Naive thymus-derived CD4-positive, alpha-beta T cell (primary cell): Measurements from ENCODE around the gene ZNF687. TPM values are rescaled to one million over a fixed set of nuclear protein-coding genes. Genes with fewer than 3 reads are reported as not detected.
"Not testable (repeated sequence)": the region's sequence is repeated elsewhere in the genome, so short reads cannot be mapped to it uniquely, and the experiment has no call there.

Experiments
- ATAC-seq: fragments of 150-1000 bp; cut with Tn5 transposase; 2 replicates; pipeline ENCODE4 v1.10.0; 2021; ENCODE audit warnings: mild to moderate bottlenecking, moderate library complexity
- CTCF ChIA-PET: fragments of 350-600 bp; sonication (Branson Sonifier 250); formaldehyde crosslinking; loops from one replicate; lab custom pipeline; 2021; ENCODE audit warnings: antibody characterized with exemption; lab: Charles Lee
- POLR2A ChIA-PET: fragments of 350-600 bp; sonication (Branson Sonifier 250); formaldehyde crosslinking; loops from one replicate; lab custom pipeline; 2021; ENCODE audit warnings: antibody characterized with exemption, inconsistent platforms; lab: Charles Lee
- DNase-seq, 9 donors: peaks; one replicate each; pipeline versions ENCODE4 v3.0.0 to v3.0.0-alpha.2; 2020 to 2022; ENCODE audit warnings: mixed read lengths in 1 of 9
- H3K27ac ChIP-seq: one replicate; pipeline ENCODE4 v1.7.0; 2013; ENCODE audit warnings: mild to moderate bottlenecking, low read depth, low read length, moderate library complexity
- H3K27me3 ChIP-seq, 2 donors: one replicate each; pipeline ENCODE4 v1.7.0; 2013; ENCODE audit warnings: low read length in 2 of 2, mild to moderate bottlenecking in 2 of 2, moderate library complexity in 2 of 2; ENCODE audit not compliant: control insufficient read depth in 2 of 2, insufficient read depth in 2 of 2
- H3K36me3 ChIP-seq, 3 experiments: 1 replicate in 2 of 3; 2 replicates in 1 of 3; pipeline ENCODE4 v1.7.0; 2013; ENCODE audit warnings: low read length in 3 of 3, mild to moderate bottlenecking in 3 of 3, moderate library complexity in 1 of 3; ENCODE audit not compliant: insufficient read depth in 3 of 3, control insufficient read depth in 2 of 3
- H3K4me1 ChIP-seq, 2 donors: one replicate each; pipeline ENCODE4 v1.7.0; 2013; ENCODE audit warnings: low read length in 2 of 2, mild to moderate bottlenecking in 2 of 2, moderate library complexity in 1 of 2; ENCODE audit not compliant: control insufficient read depth in 2 of 2, insufficient read depth in 2 of 2
- H3K4me3 ChIP-seq: 2 replicates; pipeline ENCODE4 v1.7.0; 2013; ENCODE audit warnings: mild to moderate bottlenecking, low read length
- H3K9me3 ChIP-seq, 3 experiments: 1 replicate in 2 of 3; 2 replicates in 1 of 3; pipeline ENCODE4 v1.7.0; 2013; ENCODE audit warnings: low read length in 3 of 3; ENCODE audit not compliant: control insufficient read depth in 2 of 3
- H3K27ac Mint-ChIP-seq, 9 donors: one replicate each; pipeline ENCODE4 v1.8.0; 2020 to 2022; ENCODE audit warnings: mixed read lengths in 9 of 9, mild to moderate bottlenecking in 8 of 9, moderate library complexity in 5 of 9, inconsistent platforms in 2 of 9
- H3K27me3 Mint-ChIP-seq, 5 donors: one replicate each; pipeline ENCODE4 v1.8.0; 2021 to 2022; ENCODE audit warnings: mixed read lengths in 5 of 5, mild to moderate bottlenecking in 1 of 5
- H3K36me3 Mint-ChIP-seq, 5 donors: one replicate each; pipeline ENCODE4 v1.8.0; 2020 to 2022; ENCODE audit warnings: mixed read lengths in 5 of 5, mild to moderate bottlenecking in 3 of 5, inconsistent platforms in 1 of 5
- H3K4me1 Mint-ChIP-seq, 7 donors: one replicate each; pipeline ENCODE4 v1.8.0; 2020 to 2022; ENCODE audit warnings: mixed read lengths in 7 of 7, mild to moderate bottlenecking in 3 of 7, inconsistent platforms in 1 of 7
- H3K4me3 Mint-ChIP-seq, 10 donors: one replicate each; pipeline ENCODE4 v1.8.0; 2020 to 2022; ENCODE audit warnings: mild to moderate bottlenecking in 10 of 10, mixed read lengths in 10 of 10, moderate library complexity in 6 of 10, inconsistent platforms in 2 of 10
- H3K9me3 Mint-ChIP-seq, 11 donors: one replicate each; pipeline ENCODE4 v1.8.0; 2020 to 2022; ENCODE audit warnings: mixed read lengths in 11 of 11, mild to moderate bottlenecking in 4 of 11, inconsistent platforms in 1 of 11, moderate library complexity in 1 of 11
- intact Hi-C, 2 donors: fragments of 100-400 bp; cut with micrococcal nuclease; formaldehyde crosslinking; loops; one replicate each; pipeline ENCODE4 v1.15.1; 2023
- polyA plus RNA-seq, 2 donors: library from polyadenylated mRNA; unstranded; fragments of 300-500 nt; fragmentation: Illumina TruSeq; gene quantifications; one replicate each; pipeline ENCODE4 v1.2.3, GENCODE V29; 2021
- total RNA-seq, 6 experiments: library from RNA in 5 of 6; stranded (reverse) in 5 of 6; gene quantifications; 1 replicate in 5 of 6; 2 replicates in 1 of 6; pipeline ENCODE4 v1.2.3 and lab custom pipeline; 2021 to 2026

Gene ZNF687
- total and polyA plus RNA-seq, 7 experiments from 2014 or later = 1.1 to 38.1 (median 31.0) TPM

DNA sequence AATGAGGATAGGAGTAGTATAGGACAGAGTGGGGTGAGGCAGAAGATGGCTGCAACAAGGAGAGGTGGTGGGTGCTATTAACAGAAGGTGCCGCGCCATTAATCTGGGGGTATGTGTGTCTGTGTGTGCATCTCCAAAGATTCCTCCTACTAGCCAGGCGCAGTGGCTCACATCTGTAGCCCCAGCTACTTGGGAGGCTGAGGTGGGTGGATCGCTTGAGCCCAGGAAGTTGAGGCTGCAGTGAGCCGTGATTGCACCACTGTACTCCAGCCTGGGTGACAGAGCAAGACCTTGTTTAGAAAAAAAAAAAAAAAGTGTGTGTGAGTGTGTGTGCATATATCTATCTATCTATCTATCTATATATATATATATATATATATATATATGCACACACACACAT lies 6.8 kb upstream of the ZNF687 start:
- H3K4me1 ChIP-seq, H3K27me3 ChIP-seq, intact Hi-C loops, H3K27ac Mint-ChIP-seq, CTCF ChIA-PET, H3K27me3 Mint-ChIP-seq, H3K4me3 ChIP-seq, H3K9me3 Mint-ChIP-seq, H3K27ac ChIP-seq, ATAC-seq, H3K36me3 ChIP-seq, DNase-seq, H3K9me3 ChIP-seq, POLR2A ChIA-PET, H3K4me3 Mint-ChIP-seq: not testable (repeated sequence)
- peaks cover 0 to 14% (median 0%) of the 10 kb centered on the region in 7 donors for H3K4me1 Mint-ChIP-seq
- H3K36me3 Mint-ChIP-seq = peaks cover 0 to 12% (median 4%) of the 10 kb centered on the region in 5 donors

- peaks cover 0 to 8% (median 4%) of the 10 kb centered on the region in 5 donors for H3K36me3 Mint-ChIP-seq
- H3K36me3 ChIP-seq = peaks cover 0 to 3% (median 0%) of the 10 kb centered on the region in 3 experiments
- no peaks in the 10 kb centered on the region for H3K4me1 ChIP-seq
- DNase-seq = no peak
- H3K9me3 Mint-ChIP-seq = no peaks in the 10 kb centered on the region
- no peaks in the 10 kb centered on the region for H3K27me3 ChIP-seq
- H3K4me3 Mint-ChIP-seq = no peak overlapping the region
- H3K4me1 Mint-ChIP-seq = peaks cover 0 to 14% (median 7%) of the 10 kb centered on the region in 7 donors
- H3K27ac ChIP-seq = no peak overlapping the region
- CTCF ChIA-PET = no interaction called here
- no peak for ATAC-seq
- H3K27ac Mint-ChIP-seq = peak overlapping the region in 2 of 9 donors; percentile 4 to 23
- no peaks in the 10 kb centered on the region for H3K9me3 ChIP-seq
- intact Hi-C loops = no loop called here
- POLR2A ChIA-PET = no interaction called here
- H3K27me3 Mint-ChIP-seq = no peaks in the 10 kb centered on the region
- H3K4me3 ChIP-seq = no peak overlapping the region
Measured at GRCh38 chr1:151277249-151277648, 4.8 kb upstream of the ZNF687 start.

DNA sequence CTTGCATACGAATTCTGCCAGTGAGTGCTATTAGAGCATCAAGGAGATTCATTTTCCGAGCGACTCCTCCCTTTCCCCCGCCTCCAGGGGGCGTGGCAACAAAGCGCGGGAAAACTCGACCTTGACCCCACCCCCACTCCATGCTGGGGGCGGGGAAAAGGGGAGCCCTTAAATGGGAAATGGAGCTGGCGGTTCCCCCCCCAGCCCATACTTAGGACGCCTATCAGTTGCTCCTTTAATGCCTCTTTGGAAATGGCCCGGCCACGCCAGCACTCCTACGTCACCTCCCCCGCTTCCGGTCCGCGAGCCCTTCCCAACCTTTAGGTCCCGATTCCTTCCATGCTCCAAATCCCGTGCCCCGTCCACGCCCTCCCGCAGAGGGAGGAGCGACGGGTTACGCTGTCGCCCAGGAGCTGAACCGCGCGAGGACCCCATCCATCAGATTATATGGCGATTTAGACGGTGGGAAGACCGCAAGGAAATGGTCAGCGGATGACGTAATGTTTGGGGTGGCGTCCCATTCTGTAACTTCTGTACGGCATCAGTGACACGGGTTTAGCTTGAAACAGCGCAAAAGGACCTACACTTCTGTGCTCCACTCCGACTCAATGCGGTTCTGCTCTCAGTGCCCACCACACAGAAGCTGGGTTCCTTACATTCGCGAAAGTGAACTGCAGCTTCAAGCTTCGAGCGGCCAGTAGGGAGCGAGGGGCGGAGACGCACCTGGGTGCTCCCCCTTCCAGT lies 702 bp upstream of the ZNF687 start:
- Mint-ChIP-seq H3K36me3 (peaks cover 0 to 7% (median 3%) of the 10 kb centered on the region in 5 donors), H3K4me3 (peak overlapping the region; percentile 93 to 100 (median 97)), H3K27me3 (no peaks in the 10 kb centered on the region), H3K27ac (peak overlapping the region; percentile 92 to 100 (median 96)), H3K9me3 (no peaks in the 10 kb centered on the region), H3K4me1 (peaks cover 20 to 37% (median 28%) of the 10 kb centered on the region in 7 donors)
- no peaks in the 10 kb centered on the region for H3K27me3 ChIP-seq
- peak overlapping the region; percentile 87 for H3K27ac ChIP-seq
- CTCF ChIA-PET = interaction anchor here (0.8 to 1.9 kb wide), 5 partner anchors 29 to 182 kb away, joined by 3 to 17 read pairs (median 4); partner anchors contain the start of gene TNFAIP8L2
- POLR2A ChIA-PET = interaction anchor here (0.6 to 2.1 kb wide), 33 partner anchors 11 to 1395 kb away, joined by 3 to 17 read pairs (median 4); partner anchors contain the start of genes MLLT11, PI4KB, PIP5K1A and PSMB4
- ATAC-seq (peak; percentile 66), DNase-seq (peak; percentile 92 to 98 (median 94))
- peak overlapping the region; percentile 96 for H3K4me3 ChIP-seq
- peaks cover 10 to 11% of the 10 kb centered on the region in 2 donors for H3K4me1 ChIP-seq
- H3K9me3 ChIP-seq = no peaks in the 10 kb centered on the region
- peaks cover 0 to 13% (median 0%) of the 10 kb centered on the region in 3 experiments for H3K36me3 ChIP-seq
- intact Hi-C loops = loop anchor here (1.0 to 10.0 kb wide), 15 partner anchors 27 to 652 kb away; partner anchors contain the start of genes PIP5K1A (in 2 of the 2), POGZ (in 2 of the 2), PSMB4 (in 2 of the 2) and PSMD4 (in 2 of the 2)

GRCh38 chr1:151282883-151283725 lies 1.0 kb downstream of the ZNF687 start:
- DNase-seq = peak; percentile 15 to 37 (median 27)
- Histone ChIP-seq H3K36me3 (peaks cover 0 to 30% (median under 1%) of the 10 kb centered on the region in 3 experiments), H3K4me1 (peaks cover 10 to 11% of the 10 kb centered on the region in 2 donors), H3K27ac (peak overlapping the region; percentile 87), H3K9me3 (no peaks in the 10 kb centered on the region), H3K4me3 (peak overlapping the region; percentile 96), H3K27me3 (no peaks in the 10 kb centered on the region)
- peaks cover 0 to 7% (median 3%) of the 10 kb centered on the region in 5 donors for H3K36me3 Mint-ChIP-seq
- peak overlapping the region; percentile 72 to 99 (median 91) for H3K27ac Mint-ChIP-seq
- peaks cover 19 to 42% (median 27%) of the 10 kb centered on the region in 7 donors for H3K4me1 Mint-ChIP-seq
- intact Hi-C loops = loop anchor here (1.0 to 10.0 kb wide), 8 partner anchors 18 to 329 kb away; partner anchors contain the start of genes CDC42SE1 (in 1 of the 2), CGN (in 1 of the 2), GABPB2 (in 1 of the 2) and PI4KB (in 1 of the 2)
- ChIA-PET POLR2A (interaction anchor here (0.8 to 1.4 kb wide), 7 partner anchors 12 to 126 kb away, joined by 3 to 7 read pairs (median 3); partner anchors contain the start of genes PI4KB, PSMB4, TNFAIP8L2 and VPS72), CTCF (interaction anchor here (0.6 to 1.2 kb wide), 2 partner anchors 58 to 93 kb away, joined by 3 read pairs; partner anchors contain the start of gene VPS72)
- no peaks in the 10 kb centered on the region for H3K27me3 Mint-ChIP-seq
- H3K4me3 Mint-ChIP-seq = peak overlapping the region; percentile 90 to 100 (median 96)
- H3K9me3 Mint-ChIP-seq = no peaks in the 10 kb centered on the region
- ATAC-seq = no peak

GRCh38 chr1:151284013-151284577 lies 2.0 kb downstream of the ZNF687 start:
- Mint-ChIP-seq H3K27ac (peak overlapping the region; percentile 72 to 99 (median 91)), H3K9me3 (no peaks in the 10 kb centered on the region), H3K36me3 (peaks cover 0 to 16% (median 3%) of the 10 kb centered on the region in 5 donors), H3K27me3 (no peaks in the 10 kb centered on the region), H3K4me1 (peaks cover 25 to 49% (median 37%) of the 10 kb centered on the region in 7 donors), H3K4me3 (peak overlapping the region; percentile 90 to 100 (median 96))
- CTCF ChIA-PET = interaction anchor here (0.7 to 1.2 kb wide), 2 partner anchors 56 to 57 kb away, joined by 3 read pairs; no protein-coding TSS in a partner anchor
- Histone ChIP-seq H3K9me3 (no peaks in the 10 kb centered on the region), H3K27ac (peak overlapping the region; percentile 87), H3K36me3 (peaks cover 0 to 40% (median 8%) of the 10 kb centered on the region in 3 experiments), H3K4me3 (no peak overlapping the region), H3K4me1 (peaks cover 10 to 11% of the 10 kb centered on the region in 2 donors), H3K27me3 (no peaks in the 10 kb centered on the region)
- DNase-seq (no peak), ATAC-seq (no peak)
- POLR2A ChIA-PET = interaction anchor here (1.1 to 1.4 kb wide), 2 partner anchors 119 to 127 kb away, joined by 3 read pairs; partner anchors contain the start of gene TNFAIP8L2
- intact Hi-C loops = loop anchor here (5.0 to 10.0 kb wide), 3 partner anchors 227 to 328 kb away; partner anchors contain the start of genes CDC42SE1 (in 1 of the 2), CGN (in 1 of the 2) and SNX27 (in 1 of the 2)
